ENCODE results near the gene ZNF474. TPM values are rescaled to one million over a fixed set of nuclear protein-coding genes. Genes with fewer than 3 reads are reported as not detected.

ZNF474 gene
- total and polyA plus RNA-seq, 8 donors: 0.53 to 4.0 (median 2.2) TPM; not detected in 1

- TF ChIP-seq CTCF (IDR thresholded peaks at IDR 0.05): no peak
- Histone ChIP-seq H3K27me3 (no peaks in the 10 kb centered on the region), H3K4me3 (no peak overlapping the region), H3K9me3 (no peaks in the 10 kb centered on the region), H3K4me1 (peaks cover 14 to 21% of the 10 kb centered on the region in 2 donors), H3K36me3 (no peaks in the 10 kb centered on the region), H3K27ac (no peak overlapping the region)
- intact Hi-C loops (cut with DNase I): no loop called here
- DNase-seq (no peak), ATAC-seq (no peak)
These were observed 54.4 kb downstream of the ZNF474 start for GRCh38 chr5:122183788-122184170.

GRCh38 chr5:122184676-122185255 lies 55.4 kb downstream of the ZNF474 start:
- no peak overlapping the region for H3K4me3 ChIP-seq
- no peaks in the 10 kb centered on the region for H3K36me3 ChIP-seq
- no peak overlapping the region for H3K27ac ChIP-seq
- H3K27me3 ChIP-seq: no peaks in the 10 kb centered on the region
- peaks cover 14 to 21% of the 10 kb centered on the region in 2 donors for H3K4me1 ChIP-seq
- intact Hi-C loops (cut with DNase I): no loop called here
- no peak for DNase-seq
- no peak for ATAC-seq
- H3K9me3 ChIP-seq: no peaks in the 10 kb centered on the region
- no peak for TF ChIP-seq CTCF (IDR thresholded peaks at IDR 0.05)

GRCh38 chr5:122187426-122187825 lies 58.1 kb downstream of the ZNF474 start:
- TF ChIP-seq CTCF (IDR thresholded peaks at IDR 0.05): no peak
- Histone ChIP-seq H3K36me3 (no peaks in the 10 kb centered on the region), H3K4me3 (no peak overlapping the region), H3K9me3 (no peaks in the 10 kb centered on the region), H3K27me3 (no peaks in the 10 kb centered on the region), H3K27ac (no peak overlapping the region), H3K4me1 (peaks cover 11 to 15% of the 10 kb centered on the region in 2 donors)
- intact Hi-C loops (cut with DNase I): no loop called here
- DNase-seq: no peak
- peak; percentile 22 for ATAC-seq

GRCh38 chr5:122190156-122190555 lies 60.8 kb downstream of the ZNF474 start:
- intact Hi-C loops (cut with DNase I): no loop called here

More at GRCh38 chr5:122190156-122190555, 60.8 kb downstream of the ZNF474 start:
- Histone ChIP-seq H3K4me3 (no peak overlapping the region), H3K4me1 (no peaks in the 10 kb centered on the region), H3K27me3 (no peaks in the 10 kb centered on the region), H3K36me3 (no peaks in the 10 kb centered on the region), H3K9me3 (no peaks in the 10 kb centered on the region), H3K27ac (no peak overlapping the region)
- no peak for TF ChIP-seq CTCF (IDR thresholded peaks at IDR 0.05)
- DNase-seq: no peak
- ATAC-seq: no peak
